ENCODE measurements around the gene RPSA. TPM values are rescaled to one million over a fixed set of nuclear protein-coding genes. Genes with fewer than 3 reads are reported as not detected.

RPSA gene
- total and polyA plus RNA-seq, 2 experiments from 2014 or later: 1,591 to 1,827 TPM

- no peak for TF ChIP-seq JUNB (IDR thresholded peaks at IDR 0.05; ENCODE audit: unreplicated experiment)
These were observed at the start of gene RPSA (continued) for GRCh38 chr3:39406368-39407258.

GRCh38 chr3:39358333-39358732 is 48.2 kb upstream of the RPSA start:
- Histone ChIP-seq H4K20me1 (replicated peaks; ENCODE audit: insufficient read depth) (no peaks in the 10 kb centered on the region), H3K4me2 (no peak overlapping the region), H2AFZ (no peak overlapping the region), H3K27ac (ENCODE audit: low read depth) (no peak overlapping the region), H3K27me3 (ENCODE audit: insufficient read depth) (no peaks in the 10 kb centered on the region), H3K9me2 (ENCODE audit: insufficient read depth) (no peaks in the 10 kb centered on the region), H3K4me1 (ENCODE audit: insufficient read depth) (no peaks in the 10 kb centered on the region), H3F3A (replicated peaks; ENCODE audit: low read depth) (no peaks in the 10 kb centered on the region), H3K79me2 (replicated peaks; ENCODE audit: insufficient read depth) (no peaks in the 10 kb centered on the region), H3K4me3 (no peak overlapping the region), H3K36me3 (ENCODE audit: insufficient read depth) (no peaks in the 10 kb centered on the region)
- DNase-seq (ENCODE audit: low spot score) (no peak), ATAC-seq (no peak)
- H3K27me3 Mint-ChIP-seq (ENCODE audit: insufficient read depth, low read depth, poor library complexity): no peaks in the 10 kb centered on the region
- H3K4me3 Mint-ChIP-seq: no peak overlapping the region
- no peak overlapping the region for H3K27ac Mint-ChIP-seq
- no peaks in the 10 kb centered on the region for H3K36me3 Mint-ChIP-seq (ENCODE audit: low read depth)
- no peaks in the 10 kb centered on the region for H3K9me3 Mint-ChIP-seq
- no peaks in the 10 kb centered on the region for H3K4me1 Mint-ChIP-seq
- TF ChIP-seq REST (IDR thresholded peaks at IDR 0.05; ENCODE audit: unreplicated experiment): no peak
- no peak for TF ChIP-seq ZNF462 (CRISPR knock-in tag; IDR thresholded peaks at IDR 0.05)
- no peak for TF ChIP-seq EZH2phosphoT487 (IDR thresholded peaks at IDR 0.05; ENCODE audit: unreplicated experiment)
- TF ChIP-seq JUNB (IDR thresholded peaks at IDR 0.05; ENCODE audit: unreplicated experiment): no peak
- TF ChIP-seq CTCF (conservative IDR thresholded peaks at IDR 0.05; ENCODE audit: low read depth in 2 of 2): no peak
- TF ChIP-seq POLR2AphosphoS5 (IDR thresholded peaks at IDR 0.05; ENCODE audit: low read depth): no peak
- no peak for TF ChIP-seq CREB1 (CRISPR knock-in tag; IDR thresholded peaks at IDR 0.05; ENCODE audit: low read depth)
- no peak for TF ChIP-seq EZH2 (IDR thresholded peaks at IDR 0.05; ENCODE audit: low read depth, unreplicated experiment)
- no peak for TF ChIP-seq ZNF114 (CRISPR knock-in tag; IDR thresholded peaks at IDR 0.05)
- TF ChIP-seq NANOG (IDR thresholded peaks at IDR 0.05; ENCODE audit: borderline replicate concordance): no peak
- no peak for TF ChIP-seq ZNF331 (CRISPR knock-in tag; IDR thresholded peaks at IDR 0.05; ENCODE audit: low read depth)
- TF ChIP-seq ETS1 (IDR thresholded peaks at IDR 0.05): no peak
